OCI-LY1 (cell line): ENCODE results near the gene POLD4.

Experiments used
- EZH2 ChIP-seq: fragments of 200-600 bp; sonication (generic), shearing (Covaris generic); IDR thresholded peaks from 2 replicates; pipeline ENCODE4 v1.8.0; 2017; ENCODE audit warnings: borderline replicate concordance, mixed run types, mild to moderate bottlenecking, antibody characterized with exemption, low read length, moderate library complexity, mixed read lengths
- TF ChIP-seq, protein P1 (sequence below): fragments of 200-600 bp; sonication (generic), shearing (Covaris generic); IDR thresholded peaks from 2 replicates; pipeline ENCODE4 v1.5.1; 2017; ENCODE audit warnings: mild to moderate bottlenecking, antibody characterized with exemption, low read length, moderate library complexity, mixed read lengths

DNA sequence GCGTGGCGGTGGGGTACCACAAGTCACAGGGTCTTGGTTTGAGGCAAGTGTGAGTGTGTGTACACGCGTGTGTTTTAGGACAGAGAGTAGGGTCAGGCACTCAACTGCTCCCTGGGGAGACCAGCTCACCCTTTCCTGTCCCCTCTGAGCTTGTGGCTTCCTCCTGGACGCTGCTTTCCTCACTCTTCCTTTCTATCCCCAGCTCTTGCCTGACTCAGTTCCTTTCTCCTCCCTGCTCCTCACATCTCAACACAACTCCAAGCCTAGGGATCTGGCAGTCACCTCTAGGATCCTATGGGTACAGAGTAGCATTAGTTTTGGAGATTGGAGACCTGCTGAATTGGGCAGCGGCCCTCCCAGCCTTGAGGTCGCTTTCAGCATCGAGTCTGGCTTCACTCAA lies 15.9 kb upstream of the POLD4 start:
- TF ChIP-seq, protein P1, sequence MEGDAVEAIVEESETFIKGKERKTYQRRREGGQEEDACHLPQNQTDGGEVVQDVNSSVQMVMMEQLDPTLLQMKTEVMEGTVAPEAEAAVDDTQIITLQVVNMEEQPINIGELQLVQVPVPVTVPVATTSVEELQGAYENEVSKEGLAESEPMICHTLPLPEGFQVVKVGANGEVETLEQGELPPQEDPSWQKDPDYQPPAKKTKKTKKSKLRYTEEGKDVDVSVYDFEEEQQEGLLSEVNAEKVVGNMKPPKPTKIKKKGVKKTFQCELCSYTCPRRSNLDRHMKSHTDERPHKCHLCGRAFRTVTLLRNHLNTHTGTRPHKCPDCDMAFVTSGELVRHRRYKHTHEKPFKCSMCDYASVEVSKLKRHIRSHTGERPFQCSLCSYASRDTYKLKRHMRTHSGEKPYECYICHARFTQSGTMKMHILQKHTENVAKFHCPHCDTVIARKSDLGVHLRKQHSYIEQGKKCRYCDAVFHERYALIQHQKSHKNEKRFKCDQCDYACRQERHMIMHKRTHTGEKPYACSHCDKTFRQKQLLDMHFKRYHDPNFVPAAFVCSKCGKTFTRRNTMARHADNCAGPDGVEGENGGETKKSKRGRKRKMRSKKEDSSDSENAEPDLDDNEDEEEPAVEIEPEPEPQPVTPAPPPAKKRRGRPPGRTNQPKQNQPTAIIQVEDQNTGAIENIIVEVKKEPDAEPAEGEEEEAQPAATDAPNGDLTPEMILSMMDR, result no peak
- TF ChIP-seq EZH2, result no peak
